NCI-H2081 treated with DMSO at 0.1 percent for 48 hours (cell line): Measurements from ENCODE around the gene DIRAS1.
A peak's percentile ranks its signal among the peaks of the same experiment; 100 is the strongest.

Experiments
- DNase-seq: peaks from one replicate; lab custom pipeline; 2025; lab: John Stamatoyannopoulos, UW

Gene DIRAS1

DNA sequence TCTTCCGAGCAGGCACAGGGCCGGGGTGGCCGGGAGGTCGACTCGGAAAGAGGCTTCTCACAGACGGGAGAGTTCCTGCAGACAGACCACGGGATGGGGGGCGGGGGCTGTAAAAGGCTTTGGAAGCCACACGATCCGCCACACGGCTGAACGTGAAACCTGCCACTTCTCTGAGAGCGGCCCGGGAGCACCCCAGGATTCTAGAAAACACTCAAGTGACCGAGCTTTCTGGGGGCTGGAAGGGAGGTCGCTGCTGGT, 34.2 kb upstream of the DIRAS1 start:
- DNase-seq, result no peak

DNA sequence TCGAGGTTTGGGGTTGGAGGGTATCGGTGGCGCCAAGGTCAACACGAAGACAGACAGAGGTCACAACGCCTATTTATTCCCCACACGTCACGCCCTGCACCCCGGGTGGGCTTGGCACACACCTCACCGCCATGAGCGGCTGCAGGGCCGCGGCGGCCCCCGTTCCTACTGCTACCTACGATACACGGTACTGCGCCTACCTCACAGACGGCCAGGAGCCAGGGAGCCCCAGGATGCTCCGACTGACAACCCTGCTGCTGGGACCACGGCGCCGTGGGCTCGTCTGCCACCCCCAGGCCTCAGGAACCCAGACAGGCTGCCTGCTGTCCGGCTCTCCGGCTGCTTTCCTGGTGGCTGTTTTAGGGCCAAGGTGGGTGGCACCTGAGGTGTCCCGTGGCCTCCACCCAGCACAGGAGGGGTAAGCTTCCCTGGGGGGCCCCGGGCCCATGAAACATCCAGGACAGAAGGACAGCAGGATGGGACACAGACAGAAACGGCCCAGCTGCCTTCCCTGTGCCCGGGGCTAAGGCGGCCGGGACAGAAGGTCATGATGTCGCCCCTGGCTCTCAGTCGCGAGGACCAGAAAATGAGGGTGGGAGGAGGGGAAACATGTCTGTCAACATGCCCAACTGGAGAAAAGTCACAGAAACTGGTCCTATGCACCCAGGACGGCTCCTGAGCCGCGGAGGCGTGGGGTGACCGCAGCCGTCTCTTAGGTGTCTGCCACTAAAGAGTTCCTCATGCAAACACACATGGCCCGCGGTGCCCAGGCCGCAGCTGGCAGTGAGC, 33.7 kb upstream of the DIRAS1 start:
- no peak for DNase-seq

DNA sequence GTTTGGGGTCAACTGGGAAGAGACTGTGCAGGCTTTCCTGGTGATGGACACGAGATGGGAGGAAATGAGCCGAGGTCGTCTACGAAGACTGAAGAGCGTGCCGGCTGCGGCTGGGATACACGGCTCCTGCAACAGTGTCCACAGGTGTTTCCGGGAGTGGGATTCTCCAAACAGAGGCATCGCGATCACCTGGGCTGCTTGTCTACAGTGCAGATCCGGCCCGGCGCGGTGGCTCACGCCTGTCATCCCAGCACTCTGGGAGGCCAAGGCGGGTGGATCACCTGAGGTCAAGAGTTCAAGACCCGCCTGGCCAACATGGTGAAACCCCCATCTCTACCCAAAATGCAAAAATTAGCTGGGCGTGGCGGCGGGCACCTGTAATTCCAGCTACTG, 30.3 kb upstream of the DIRAS1 start:
- no peak for DNase-seq

DNA sequence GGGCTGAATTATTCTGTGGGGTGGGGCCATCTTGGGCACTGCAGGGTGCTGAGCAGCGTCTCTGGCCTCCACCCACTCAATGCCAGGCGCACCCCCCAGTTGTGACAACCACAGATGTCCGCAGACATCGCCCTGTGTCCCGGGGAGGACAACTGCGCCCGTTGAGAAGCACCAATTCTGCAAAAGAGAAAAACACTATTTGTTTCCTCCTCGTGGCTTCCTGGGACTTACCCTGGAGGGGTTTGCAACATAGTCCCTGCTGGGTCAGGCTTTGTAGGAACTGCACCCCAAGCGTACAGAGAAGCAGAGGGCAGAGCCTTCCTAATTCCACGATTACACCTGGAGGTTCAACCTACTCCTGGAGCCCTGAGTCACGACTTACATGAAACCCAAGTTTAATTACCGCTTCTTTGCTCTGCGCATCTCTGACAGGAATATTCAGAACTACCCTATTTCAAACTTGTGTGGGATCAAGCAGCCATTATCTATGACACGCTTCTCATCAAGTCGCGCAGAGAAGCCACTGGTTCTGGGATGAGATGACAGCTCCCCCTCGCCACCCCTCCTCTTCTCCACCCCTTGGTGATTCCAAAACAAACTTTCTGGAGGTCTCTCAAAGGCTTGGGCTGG, 29.8 kb upstream of the DIRAS1 start:
- no peak for DNase-seq

DNA sequence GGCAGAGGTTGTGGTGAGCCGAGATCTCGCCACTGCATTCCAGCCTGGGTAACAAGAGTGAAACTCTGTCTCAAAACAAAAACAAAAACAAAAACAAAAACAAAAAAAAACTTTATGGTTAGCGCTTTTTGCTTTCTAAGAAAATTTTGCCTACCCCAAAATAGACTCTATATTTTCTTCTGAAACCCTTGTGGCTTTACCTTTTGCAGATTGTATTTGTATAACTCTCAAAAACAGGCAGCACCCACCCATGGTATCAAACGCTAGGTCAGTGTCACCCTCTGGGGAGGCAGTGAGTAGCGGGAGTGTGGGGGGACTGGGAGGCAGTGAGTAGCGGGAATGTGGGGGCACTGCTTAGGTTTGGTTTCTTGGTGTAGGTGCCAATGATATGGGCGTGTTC, 26.2 kb upstream of the DIRAS1 start:
- no peak for DNase-seq

DNA sequence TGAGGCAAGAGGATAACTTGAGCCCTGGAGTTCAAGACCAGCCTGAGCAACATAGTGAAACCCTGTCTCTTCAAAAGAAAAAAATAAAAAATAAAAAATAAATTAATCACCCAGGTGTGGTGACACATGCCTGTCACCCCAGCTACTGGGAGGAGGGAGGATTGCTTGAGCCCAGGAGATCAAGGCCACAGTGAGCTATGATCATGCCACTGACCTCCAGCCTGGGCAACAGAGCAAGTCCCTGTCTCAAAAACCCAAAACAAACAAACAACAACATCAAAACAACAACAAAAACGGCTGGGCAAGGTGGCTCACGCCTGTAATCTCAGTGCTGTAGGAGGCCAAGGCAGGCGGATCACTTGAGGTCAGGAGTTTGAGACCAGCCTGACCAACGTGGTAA, 22.9 kb upstream of the DIRAS1 start:
- no peak for DNase-seq

DNA sequence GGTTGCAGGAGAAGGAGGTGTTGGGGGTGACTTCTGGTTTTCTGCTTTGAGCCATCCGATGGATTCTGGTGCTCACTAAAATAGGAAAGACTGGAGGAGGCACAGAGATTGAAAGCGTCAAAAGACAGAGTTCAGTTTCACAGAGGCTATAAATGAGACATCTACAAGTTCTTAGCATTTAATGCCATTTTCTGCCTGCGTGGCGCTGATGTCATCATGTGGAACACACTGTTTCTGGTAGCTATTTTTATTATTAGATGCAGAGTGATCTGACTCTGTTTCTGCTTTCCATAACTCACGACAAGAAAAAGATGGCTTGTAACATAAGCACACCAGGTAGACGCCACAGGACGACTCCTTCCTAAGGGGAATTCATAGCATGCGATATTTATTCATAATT, 21.9 kb upstream of the DIRAS1 start:
- no peak for DNase-seq

DNA sequence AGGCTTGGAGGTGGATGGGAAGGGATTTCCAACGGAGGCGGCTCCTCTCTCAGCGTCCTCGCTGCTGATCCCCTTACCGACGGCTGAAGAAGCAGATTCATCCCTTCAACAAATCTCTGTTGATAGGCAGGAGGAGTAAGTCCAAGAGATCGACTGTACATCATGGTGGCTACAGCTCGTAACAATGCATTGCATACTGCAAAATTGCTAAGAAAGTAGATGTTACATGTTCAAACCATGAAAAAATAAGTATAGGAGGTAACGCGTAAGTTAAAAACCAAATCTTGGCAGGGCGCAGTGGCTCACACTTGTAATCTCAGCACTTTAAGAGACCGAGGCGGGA, 19.1 kb upstream of the DIRAS1 start:
- DNase-seq, result no peak

DNA sequence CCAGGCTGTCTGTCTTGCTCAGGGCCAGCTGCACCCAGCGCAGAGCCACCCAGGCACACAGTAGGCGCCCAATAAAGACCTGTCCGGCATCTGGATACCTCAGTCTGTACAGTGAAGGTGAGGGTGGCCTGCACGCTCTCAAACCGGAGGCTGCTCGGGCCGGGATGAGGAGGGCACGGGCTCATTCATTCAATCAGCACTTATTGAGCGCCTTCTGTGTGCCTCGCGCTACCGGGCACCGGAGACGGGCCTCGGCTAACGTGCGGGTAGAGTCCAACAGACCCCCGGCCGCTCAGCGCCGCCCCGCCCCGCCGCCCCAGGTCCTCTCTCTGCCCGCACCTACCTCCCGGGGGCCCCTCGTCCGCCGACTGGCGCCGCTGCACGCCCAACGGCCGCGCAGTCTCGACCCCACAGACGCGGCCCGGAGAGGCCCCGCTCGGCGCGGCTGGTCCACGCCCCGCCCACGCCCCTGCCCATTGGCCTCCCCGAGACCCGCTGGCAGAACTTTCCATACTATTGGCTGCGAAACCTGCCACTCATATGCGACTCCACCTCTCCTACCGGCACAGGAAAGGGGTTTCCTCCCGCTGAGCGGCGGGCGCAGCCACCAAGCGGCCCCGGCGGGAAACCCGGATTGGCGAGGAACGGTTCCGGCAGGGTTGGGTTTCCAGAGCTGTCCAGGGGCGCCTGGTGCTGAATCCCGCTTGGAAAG, 18.6 kb upstream of the DIRAS1 start, which contains the start of gene SLC39A3:
TSS of gene SLC39A3 (minus strand) at position 416 of the 712 bp plus-strand sequence. CDS start 2,760 bp downstream, outside the sequence.
- peak; percentile 73 for DNase-seq

DNA sequence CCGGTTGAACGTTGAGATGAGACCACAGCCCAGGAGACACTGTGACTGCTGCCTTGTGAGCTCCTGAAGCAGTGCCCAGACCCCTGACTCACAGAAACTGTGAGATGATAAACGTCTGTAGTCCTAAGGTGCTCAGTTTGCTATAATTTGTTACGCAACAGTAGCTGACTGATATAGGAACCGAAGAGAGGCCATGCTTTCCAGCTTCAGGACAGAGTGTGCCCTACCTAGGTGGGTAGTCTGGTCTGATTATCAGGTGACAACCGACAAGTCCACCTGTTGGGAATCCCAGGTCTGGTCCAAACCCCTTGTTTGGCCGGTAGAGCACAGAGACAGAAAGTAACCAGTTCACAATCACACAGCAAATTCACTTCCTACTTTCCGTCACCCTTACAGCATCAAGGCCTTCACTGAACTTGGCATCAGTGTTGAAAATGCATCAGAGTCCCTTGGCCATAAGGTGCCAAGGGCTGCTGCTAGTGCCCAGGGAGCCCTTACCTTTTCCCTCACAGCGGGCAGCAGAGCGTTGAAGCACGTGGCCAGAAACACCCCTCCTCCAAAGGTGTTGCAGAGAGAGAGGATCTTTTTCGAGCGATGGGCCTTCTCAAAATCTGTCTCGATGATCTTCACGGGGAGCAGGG, 15.5 kb upstream of the DIRAS1 start:
- DNase-seq, result no peak

DNA sequence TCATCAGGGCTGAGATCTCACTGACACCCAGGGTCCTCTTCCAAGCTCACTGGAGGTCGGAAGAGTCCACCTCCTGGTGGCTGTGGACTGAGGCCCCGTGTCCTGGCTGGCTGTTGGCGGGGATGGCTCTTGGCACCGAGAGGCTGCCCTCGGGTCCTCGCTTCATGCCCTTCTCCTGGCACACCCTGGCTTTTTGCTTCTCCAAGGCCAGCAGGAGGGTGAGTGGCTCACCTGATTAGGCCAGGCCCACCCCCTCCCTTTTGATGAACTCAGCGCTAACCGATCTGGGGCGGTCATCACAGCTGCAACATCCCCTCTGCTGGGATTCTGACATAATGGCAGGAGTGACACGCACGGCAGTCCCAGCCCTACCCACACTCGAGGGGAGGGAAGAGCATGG, 14.2 kb upstream of the DIRAS1 start:
- no peak for DNase-seq

DNA sequence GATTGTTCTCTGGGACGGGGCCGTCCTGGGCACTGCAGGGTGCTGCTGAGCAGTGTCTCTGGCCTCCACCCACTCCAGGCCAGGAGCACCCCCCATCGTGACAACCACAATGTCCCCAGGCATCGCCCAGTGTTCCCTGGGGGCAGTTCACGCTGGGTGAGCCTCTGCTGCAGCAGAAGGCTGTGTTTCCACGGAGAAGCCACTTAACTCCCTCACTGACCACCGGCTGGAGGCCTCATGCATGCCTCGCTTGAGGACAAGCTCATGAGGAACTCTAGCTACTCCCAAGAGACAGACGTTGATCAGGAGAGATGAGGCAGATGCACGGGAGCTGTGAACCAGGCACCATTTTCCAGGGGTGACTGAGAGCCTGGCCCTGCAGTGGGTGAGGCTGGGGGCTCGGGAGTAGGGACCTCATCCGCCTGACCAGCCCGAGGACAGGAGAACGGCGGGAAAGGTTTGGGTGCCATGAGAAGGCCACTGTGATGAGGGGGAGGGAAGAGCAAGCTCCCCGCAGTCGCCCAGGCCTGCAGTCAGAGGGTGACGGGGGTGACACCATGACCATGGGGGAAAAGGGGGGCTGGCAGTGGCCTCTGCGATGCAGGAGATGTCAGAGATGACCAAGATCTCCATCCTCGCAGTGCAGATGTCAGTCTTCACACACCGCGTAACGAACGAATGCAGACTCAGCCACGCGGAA, 13.6 kb upstream of the DIRAS1 start:
- DNase-seq, result no peak

DNA sequence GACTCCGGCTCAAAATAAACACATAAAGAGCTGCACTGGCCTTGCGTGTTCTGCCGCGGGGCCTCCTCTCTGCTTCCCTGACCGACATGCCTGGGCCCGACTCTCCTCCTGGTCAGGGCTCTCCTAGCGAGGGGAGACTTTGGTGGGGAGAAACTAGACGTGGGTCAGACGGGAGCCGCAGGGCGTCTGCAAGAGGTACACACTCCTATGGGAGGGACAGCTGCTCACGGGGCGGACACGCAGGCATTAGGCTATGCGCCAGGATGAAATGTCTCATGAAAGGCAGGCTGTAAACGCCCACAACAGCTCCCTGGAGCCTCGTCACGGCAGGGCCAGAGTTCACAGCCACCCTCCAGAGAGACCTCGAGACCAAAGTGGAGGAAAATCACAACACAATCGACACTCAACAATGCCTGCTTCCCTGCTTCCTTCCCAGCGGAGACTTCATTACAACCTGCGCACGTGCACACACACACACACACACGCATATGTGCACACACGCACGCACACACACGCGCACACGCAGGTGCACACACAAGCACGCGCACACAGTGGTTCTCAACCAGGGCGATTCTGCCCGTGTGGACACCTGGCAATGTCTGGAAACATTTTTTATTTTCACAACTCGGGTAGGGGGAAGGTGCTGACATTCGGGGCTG, 12.9 kb upstream of the DIRAS1 start:
- no peak for DNase-seq

DNA sequence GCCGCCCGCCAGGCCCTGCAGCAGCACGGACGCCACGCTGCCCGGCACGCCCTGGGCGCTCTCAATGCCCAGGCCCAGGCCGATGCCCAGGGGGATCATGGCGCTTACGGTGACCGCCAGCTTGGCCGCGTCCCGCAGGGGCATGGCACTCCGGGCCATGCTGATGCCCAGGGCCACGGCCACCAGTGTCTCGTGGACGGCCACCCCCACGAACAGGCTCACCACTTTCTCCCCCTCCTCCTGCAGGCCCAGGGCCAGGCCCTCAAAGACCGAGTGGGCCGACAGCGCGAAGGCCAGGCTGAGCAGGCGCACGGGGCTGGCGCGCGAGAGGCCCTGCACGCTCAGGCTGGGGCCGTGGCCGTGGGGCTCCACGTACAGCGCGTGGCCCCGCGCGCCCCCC, 11.7 kb upstream of the DIRAS1 start:
- DNase-seq, result no peak

DNA sequence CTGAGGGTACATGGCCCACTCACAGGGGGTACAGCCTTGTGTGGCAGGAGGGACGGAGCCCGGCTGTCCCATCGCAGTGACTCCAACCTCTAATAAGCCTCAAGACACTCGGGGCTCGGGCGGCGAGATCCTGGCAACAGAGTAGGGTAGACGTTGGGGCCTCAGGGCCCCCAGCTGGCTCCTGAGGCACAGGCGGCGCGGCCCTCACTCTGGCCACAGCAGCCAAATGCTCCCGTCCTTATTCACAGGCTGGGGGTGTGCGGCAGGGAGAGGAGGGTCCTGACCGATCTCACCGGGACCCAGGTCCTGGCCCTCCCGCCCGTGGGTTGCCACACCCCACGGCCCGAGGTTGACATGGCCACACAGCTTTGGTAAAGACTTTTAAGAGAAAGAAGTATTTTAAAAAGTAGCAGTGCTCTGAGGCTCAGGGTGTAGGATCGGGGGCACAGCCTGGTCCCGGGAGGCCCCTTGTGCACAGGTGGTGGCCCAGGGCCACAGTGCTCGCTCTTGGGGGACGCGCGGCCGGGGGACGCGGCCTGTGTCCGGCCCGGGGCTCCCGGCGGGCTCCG, 11.1 kb upstream of the DIRAS1 start:
- DNase-seq, result no peak

DNA sequence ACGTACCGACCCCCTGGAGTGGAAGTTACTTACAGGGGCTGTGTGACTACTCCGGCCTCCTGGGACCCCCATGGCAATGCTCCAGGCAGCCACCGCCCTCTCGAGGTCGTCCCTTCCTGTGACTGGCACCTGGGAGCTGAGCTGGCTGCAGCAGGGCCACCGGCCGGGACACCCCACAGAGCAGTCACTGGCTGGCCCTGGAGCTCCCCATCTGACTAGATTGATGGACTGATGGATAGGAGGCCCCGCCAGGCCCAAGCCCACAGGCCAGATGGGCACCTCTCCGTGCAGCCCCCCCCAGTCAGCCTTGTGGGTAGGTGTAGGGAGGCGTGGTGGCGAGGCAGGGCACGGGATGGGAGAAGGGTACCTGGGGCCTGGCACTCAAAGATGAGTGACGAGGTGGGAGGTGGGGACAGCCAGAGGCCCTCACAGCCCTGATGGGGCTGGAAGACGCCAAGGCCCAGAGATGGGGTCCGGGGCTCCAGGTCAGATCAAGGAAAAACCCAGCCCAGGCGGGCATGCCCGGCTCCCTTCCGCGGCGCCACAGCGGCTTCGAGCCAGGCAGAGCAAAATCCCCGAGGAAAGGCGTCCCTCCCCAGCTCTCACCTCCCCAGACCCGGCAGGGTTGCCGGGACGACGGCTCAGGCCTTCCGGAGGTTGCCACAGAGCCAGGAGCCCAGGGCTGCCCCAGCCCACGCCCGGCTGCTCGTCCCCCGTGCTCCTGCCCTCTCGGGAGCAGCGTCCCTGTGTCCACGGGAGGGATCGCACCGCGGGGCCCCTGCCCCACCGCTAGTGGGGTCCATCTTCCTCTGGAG, 10.2 kb upstream of the DIRAS1 start:
- no peak for DNase-seq

DNA sequence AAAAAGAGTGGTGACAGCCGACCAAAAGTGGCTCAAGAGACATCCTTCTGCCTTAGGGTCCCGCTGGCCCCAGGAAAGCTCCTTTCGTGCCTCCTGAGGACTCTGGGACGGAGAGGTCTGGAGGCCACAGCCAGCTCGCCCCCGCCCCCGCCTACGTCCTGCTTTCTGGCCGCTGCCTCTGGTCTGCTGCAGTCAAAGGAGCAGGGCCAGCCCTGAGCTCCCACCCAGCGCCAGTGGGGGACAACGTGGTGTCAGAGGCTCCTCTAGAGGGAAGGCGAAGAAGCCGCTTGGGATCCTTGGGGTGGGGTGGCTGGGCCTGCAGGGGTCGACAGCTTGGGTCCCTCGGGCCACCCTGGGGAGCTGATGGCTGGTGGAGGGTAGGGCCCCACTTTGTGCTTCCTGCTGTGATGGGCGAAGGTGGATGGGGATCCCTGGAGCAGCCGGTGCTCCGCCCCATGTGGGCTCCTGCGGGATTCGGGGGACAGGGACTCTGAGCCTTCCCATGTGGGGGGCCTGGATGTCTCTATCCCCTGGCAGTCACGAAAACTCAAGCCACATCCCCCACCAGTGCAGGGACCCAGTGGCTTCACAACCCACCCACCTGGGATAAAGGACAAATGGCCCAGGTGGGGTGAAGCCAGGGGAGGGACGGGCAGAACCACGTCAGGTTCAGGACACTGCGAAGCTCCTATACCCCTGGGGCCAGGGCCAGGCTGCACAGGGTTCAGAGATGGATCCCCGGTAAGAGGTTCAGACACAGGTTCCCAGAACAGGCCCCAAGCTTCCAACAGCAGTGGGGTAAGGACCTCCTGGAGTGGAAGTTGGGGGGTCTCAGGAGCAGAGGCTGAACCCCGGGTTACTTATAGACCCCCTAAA, 9.0 kb upstream of the DIRAS1 start:
- no peak for DNase-seq

DNA sequence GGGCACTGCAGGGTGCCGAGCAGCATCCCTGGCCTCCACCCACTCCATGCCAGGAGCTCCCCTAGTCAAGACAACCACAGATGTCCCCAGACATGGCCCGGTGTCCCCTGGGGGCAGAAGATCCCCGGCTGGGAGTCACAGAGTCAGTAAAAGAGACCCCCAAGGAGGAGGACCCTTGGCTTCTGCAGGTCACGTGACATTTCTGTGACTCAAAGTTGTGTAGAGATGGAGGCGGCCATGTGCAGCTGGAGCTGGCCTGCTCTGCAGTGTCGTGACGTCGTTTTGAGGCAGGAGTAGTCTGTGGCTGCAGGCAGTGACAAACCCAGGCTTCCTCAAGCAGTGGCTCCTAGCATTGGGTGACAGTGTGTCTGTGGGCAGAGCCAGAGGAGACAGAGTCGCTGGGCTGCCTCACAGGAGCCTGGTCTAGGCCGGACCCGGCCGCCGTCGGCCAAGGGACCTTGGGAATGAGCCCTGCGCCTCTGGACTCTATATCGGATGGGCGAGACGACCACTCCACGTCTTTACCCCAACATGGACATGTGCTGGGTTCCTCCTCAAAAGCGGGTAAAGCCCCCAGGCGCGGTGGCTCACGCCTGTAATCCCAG, 7.7 kb upstream of the DIRAS1 start:
- no peak for DNase-seq

DNA sequence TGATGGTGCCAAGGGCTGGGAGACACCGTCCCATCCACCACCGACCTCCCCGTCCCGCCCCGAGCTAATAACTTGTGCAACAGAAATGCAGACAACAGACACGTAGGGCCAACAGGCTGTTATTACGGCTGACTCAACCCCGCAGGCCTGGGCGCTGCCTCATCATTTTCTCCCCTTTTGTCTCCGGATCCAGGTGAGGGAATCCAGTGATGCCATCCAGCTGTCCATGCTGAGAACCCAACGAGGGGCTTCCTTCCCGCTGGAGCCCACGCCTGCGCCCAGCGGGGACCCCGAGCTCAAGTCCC, 6.4 kb upstream of the DIRAS1 start:
- no peak for DNase-seq
